NT2/D1 (cell line): ENCODE data around the gene PLA2G2C.

Source experiments
- DNase-seq: peaks from one replicate; pipeline ENCODE4 v3.0.0-alpha.2; 2011; ENCODE audit warnings: low read depth, low spot score
- H3K27me3 ChIP-seq: 2 replicates; pipeline ENCODE4 v1.6.0; 2011; ENCODE audit warnings: mild to moderate bottlenecking; ENCODE audit not compliant: insufficient read length, insufficient read depth
- H3K36me3 ChIP-seq: 2 replicates; pipeline ENCODE4 v1.6.1; 2011; ENCODE audit warnings: mild to moderate bottlenecking, low read length, mixed read lengths; ENCODE audit not compliant: insufficient read depth, insufficient read length
- H3K4me1 ChIP-seq: 2 replicates; pipeline ENCODE4 v1.5.1; 2011; ENCODE audit not compliant: insufficient read depth, insufficient read length
- H3K4me3 ChIP-seq: 2 replicates; pipeline ENCODE4 v1.5.1; 2011; ENCODE audit warnings: low read depth; ENCODE audit not compliant: insufficient read length
- H3K9ac ChIP-seq: 2 replicates; pipeline ENCODE4 v1.6.0; 2011; ENCODE audit warnings: low read depth; ENCODE audit not compliant: insufficient read length
- H3K9me3 ChIP-seq: 2 replicates; pipeline ENCODE4 v1.5.1; 2011; ENCODE audit warnings: mild to moderate bottlenecking, low read length; ENCODE audit not compliant: insufficient read depth
- SUZ12 ChIP-seq: IDR thresholded peaks from 2 replicates; pipeline ENCODE4 v1.6.1; 2011; ENCODE audit not compliant: insufficient read length, insufficient read depth; ENCODE audit errors: extremely low read depth
- YY1 ChIP-seq: IDR thresholded peaks from 2 replicates; pipeline ENCODE4 v1.6.1; 2011; ENCODE audit not compliant: insufficient read length, insufficient read depth
- ZNF274 ChIP-seq: IDR thresholded peaks from 2 replicates; pipeline ENCODE4 v1.6.1; 2011; ENCODE audit warnings: mild to moderate bottlenecking, low read depth, low read length

Gene PLA2G2C

DNA sequence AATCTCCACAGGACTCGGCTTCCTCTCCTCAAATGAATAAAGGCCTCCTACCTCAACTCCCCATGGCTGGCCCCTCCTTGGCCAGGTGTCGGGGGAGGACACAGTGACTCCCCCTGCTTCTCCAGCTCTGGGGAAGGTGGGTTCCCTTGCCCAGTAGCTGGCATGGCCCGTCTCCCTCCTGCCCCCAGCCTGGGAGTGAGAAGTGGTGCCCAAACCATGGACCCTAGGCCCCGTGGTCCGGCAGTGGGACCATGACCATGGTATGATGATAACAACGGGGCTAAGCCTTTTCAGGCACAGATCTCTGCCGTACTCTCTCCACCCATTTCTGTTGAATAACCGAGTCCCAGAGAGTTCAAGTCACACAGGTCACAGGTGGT lies 36.0 kb downstream of the PLA2G2C start:
- no peak for DNase-seq
- Histone ChIP-seq H3K4me3 (no peak overlapping the region), H3K9me3 (no peaks in the 10 kb centered on the region), H3K27me3 (no peaks in the 10 kb centered on the region), H3K36me3 (no peaks in the 10 kb centered on the region), H3K9ac (no peak overlapping the region), H3K4me1 (peaks cover 4% of the 10 kb centered on the region)
- TF ChIP-seq YY1 (no peak), ZNF274 (no peak), SUZ12 (no peak)

DNA sequence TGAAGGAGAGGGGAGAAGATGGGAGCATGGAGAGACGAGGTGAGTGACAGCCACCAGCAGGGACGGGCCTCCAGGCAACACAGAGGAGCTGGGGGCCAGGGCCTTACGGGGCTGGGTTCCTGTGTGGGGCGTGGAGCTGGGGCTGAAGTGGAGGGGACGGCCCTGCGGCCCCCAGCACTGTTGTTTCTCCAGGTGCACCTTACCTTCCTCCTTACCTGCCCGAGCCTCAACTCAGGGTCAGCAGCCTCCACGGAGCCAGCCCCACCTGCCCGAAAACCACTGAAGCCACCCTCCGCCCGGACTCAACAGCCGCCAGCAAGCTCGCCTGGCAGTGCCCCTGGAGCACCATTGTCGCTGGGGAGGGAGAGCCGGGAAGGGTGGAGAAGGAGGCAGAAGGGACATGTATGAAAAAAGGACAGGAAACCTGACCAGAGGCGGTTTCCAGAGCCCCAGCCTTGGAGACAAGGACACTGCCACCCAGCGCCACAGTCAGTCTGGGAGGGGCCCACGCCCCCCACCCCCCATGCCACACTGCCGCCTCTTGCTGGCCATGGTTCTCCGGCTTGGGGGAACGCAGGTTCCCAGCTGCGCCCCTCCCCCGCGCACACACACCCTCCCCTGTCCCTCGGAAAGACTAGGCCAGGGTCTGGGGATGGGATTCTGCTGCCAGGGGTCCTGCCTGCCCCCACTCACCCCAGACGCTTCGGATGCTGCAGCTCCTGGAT lies 36.6 kb downstream of the PLA2G2C start:
- Histone ChIP-seq H3K36me3 (no peaks in the 10 kb centered on the region), H3K4me1 (peaks cover 4% of the 10 kb centered on the region), H3K9ac (no peak overlapping the region), H3K9me3 (no peaks in the 10 kb centered on the region), H3K4me3 (no peak overlapping the region), H3K27me3 (no peaks in the 10 kb centered on the region)
- no peak for TF ChIP-seq YY1
- TF ChIP-seq SUZ12 = no peak
- no peak for TF ChIP-seq ZNF274
- DNase-seq = no peak

DNA sequence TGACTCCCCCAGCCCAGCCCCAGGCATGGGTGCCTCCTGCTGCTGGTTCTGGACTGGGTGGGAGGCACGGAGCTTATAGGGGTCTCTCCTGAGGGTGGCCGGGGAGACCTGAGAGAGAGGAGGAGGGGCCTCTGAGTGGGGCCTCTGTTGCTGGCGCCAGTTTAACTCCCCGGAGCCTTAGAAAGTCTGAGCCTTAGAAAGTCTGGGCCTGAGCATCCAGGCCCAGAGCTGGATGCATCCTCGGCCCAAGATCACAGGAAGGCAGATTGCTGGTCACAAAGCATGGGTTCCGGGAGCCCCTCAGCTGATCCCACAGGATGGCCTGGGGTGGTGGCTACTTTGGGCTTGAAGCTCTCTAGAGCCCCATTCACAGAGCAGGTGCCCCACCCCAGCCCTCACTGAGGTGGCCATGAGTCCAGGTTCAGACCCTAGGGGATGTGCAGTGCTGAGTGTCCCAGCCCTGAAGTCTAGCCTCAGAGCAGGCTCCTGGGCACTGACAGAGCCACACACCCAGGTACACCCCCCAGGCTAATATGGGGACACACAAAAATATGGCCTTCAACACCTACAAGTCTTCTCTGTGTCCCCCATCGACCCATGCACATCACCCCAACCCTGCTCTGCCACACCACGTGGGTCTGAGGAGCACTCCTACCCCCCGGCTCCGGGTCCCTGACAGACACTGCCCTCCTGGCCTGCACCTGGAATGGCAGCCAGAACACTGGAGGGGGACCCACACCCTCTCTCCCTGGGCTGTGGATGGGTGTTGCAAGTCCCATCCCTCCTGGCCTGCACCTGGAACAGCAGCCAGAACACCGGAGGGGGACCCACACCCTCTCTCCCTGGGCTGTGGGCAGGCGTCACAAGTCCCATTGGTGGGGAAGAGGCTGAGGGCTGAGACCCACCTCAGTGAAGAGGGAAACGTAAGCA lies 37.5 kb downstream of the PLA2G2C start:
- Histone ChIP-seq H3K9ac (no peak overlapping the region), H3K4me3 (no peak overlapping the region), H3K4me1 (peaks cover 4% of the 10 kb centered on the region), H3K9me3 (no peaks in the 10 kb centered on the region), H3K36me3 (no peaks in the 10 kb centered on the region), H3K27me3 (no peaks in the 10 kb centered on the region)
- no peak for DNase-seq
- TF ChIP-seq ZNF274 (no peak), YY1 (no peak), SUZ12 (no peak)

DNA sequence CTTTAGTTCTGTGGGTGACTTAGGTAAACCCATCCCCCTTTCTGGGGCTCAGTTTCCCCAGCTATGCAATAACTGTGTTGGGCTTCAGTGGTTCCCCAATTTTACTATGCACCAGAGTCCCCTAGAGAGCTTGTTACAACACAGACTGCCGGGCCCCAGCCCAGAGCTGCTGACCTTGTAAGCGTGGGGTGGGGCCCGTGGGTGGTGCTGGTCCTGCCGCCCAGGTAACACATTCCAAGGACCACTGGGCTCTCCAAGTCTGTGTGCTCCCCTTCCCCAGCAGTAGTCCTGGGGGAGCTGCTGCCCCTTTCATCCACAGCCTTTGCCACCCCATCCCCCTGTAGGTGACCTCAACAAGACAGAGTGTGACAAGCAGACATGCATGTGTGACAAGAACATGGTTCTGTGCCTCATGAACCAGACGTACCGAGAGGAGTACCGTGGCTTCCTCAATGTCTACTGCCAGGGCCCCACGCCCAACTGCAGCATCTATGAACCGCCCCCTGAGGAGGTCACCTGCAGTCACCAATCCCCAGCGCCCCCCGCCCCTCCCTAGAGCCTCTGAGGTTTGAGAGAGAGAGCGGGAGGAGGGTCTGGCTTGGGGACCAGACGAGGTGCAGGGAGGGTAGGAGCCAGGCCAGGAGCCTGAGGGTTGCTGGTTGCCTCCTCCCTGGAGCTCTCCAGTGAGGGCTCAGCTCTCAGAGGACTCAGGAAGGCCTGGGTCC lies 38.3 kb downstream of the PLA2G2C start:
- H3K4me1 ChIP-seq = peaks cover 4% of the 10 kb centered on the region

DNA sequence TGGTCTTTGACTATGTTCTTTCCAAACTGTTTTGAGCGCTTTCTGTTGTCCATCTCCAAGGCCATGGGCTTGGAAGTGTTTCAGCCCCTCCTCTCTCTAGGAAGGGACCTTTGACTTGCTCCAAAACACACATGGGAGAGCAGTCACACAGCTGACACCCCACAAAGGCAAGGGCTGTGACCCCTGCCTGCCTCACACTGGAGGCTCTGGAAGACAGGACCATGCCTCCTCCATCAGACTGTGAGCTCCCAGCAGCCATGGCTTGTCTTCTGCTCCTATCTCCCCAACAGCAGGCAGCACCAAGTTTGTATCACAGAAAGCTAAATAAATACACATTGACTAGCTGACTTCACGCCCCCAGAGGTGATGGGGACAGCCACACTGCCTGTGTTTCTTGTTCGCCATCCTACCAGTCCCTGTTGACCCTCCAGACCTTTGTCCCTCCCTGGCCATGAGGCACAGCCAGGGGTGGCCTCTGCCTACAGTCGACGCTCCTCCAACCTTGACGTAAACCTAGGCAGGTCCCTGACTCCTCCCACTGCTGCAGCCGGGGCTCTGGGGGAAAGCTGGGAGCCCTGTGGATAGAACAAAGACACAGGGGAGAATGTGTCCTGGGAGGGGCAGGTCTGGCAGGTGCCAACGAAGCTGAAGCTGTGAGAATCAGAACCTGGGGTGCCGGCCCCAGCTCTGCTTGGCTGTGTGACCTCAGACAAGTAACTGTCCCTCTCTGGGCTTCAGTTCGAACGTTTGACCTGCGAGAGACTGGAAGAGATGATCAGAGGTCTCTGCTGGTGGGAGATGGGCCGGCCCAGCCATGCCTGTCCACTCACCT lies 42.4 kb downstream of the PLA2G2C start:
- Histone ChIP-seq H3K9me3 (0 out of 2 replicates have a peak, but pooled peaks cover under 1% of the 10 kb centered on the region), H3K9ac (no peak overlapping the region), H3K36me3 (no peaks in the 10 kb centered on the region), H3K4me3 (no peak overlapping the region), H3K4me1 (no peaks in the 10 kb centered on the region), H3K27me3 (no peaks in the 10 kb centered on the region)
- DNase-seq = no peak
- no peak for TF ChIP-seq ZNF274

More for the DNA sequence above, 38.3 kb downstream of the PLA2G2C start:
- TF ChIP-seq SUZ12 = no peak
- TF ChIP-seq ZNF274 = no peak
- TF ChIP-seq YY1 = no peak
- DNase-seq = no peak
- no peaks in the 10 kb centered on the region for H3K36me3 ChIP-seq
- H3K4me3 ChIP-seq = no peak overlapping the region
- no peaks in the 10 kb centered on the region for H3K27me3 ChIP-seq
- H3K9me3 ChIP-seq = no peaks in the 10 kb centered on the region
- no peak overlapping the region for H3K9ac ChIP-seq

DNA sequence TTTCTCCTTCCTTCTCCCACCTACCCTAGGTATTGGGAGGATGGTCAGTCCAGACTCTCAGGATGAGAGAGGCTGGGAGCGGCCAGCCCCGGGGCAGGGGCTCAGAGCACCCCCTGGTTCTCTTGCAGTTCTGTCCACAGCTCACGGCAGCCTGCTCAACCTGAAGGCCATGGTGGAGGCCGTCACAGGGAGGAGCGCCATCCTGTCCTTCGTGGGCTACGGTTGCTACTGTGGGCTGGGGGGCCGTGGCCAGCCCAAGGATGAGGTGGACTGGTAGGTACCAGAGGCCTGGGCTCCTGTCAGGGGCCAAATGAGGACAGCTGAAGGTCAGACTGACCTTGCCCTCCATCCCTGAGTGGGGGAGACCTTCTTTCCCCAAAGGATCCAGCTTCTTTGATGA lies 43.0 kb downstream of the PLA2G2C start:
- Histone ChIP-seq H3K4me1 (no peaks in the 10 kb centered on the region), H3K9me3 (peaks cover 7% of the 10 kb centered on the region; the same call in 1 of the 2 replicates), H3K9ac (no peak overlapping the region), H3K36me3 (no peaks in the 10 kb centered on the region), H3K27me3 (no peaks in the 10 kb centered on the region), H3K4me3 (no peak overlapping the region)
- TF ChIP-seq ZNF274 (no peak), SUZ12 (no peak)
- DNase-seq = no peak
